ENCODE data around the gene SPRYD7.
"Not testable (repeated sequence)": the region's sequence is repeated elsewhere in the genome, so short reads cannot be mapped to it uniquely, and the experiment has no call there.

The SPRYD7 gene

DNA sequence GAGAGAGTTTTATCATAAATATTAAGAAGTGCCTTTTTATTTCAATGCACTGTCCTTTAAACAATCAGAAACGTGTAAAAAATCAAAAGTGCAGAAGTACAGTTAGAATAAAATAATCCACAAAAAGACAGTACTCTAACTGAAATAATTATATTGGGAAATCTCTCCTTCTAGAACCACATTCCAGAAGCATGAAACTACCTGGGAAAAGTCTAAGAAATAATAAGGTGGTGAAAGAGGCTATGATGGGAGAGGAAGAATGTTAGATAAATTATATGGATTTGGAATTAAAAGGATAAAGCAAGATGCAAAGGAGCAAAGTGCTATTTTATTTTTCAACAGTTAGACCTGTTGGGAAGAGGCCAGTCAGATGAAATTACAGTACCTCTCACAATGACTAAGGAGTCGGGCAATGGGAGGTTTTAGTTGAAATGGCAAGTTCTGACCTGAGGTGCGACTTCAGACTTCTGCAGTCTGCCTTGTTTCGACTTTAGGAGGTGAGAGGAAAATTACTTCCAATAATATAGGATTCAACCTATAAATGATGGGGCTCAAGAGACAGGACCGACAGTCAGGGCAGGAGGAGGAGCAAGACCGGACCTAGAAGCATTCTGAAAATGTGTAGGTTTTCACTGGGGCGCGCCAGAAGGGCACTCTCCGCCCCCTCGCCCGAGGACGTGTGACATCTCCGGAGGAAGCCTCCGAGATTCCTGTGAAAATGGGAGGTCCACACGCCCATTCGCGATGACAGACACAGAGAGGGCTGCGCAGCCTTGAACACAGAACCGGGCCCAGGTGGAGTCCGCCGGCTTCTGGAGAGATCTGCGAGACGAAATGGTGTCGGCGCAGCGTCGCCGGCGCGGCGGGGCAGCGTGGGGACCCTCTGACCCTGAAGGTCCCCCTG is 717 bp downstream of the SPRYD7 start:
- FAIRE-seq (peak; percentile 75), DNase-seq (ENCODE audit: extremely low spot score, insufficient read length, low read depth) (no peak)

GRCh38 chr13:49933511-49933910 is 2.6 kb downstream of the SPRYD7 start:
- FAIRE-seq (no peak), DNase-seq (ENCODE audit: extremely low spot score, insufficient read length, low read depth) (no peak)

DNA sequence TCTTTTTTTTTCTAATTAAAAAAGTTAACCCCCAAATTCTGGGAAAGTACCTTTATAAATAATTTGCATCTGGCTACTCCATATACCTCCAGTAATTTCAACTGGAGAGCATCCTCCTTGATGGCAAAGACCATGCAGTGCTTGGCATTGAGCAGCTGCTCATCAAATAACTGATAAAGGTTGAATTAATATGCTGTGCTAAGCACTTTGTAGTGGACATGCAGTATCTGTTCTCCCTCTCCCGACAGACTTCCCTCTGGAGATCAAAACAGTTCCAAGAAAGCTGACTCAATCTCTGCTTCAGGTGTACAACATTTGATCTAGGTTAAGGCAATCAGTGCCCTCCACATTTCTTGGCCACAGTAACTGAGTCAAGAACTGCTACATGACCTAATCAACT is 3.3 kb downstream of the SPRYD7 start:
- DNase-seq (ENCODE audit: extremely low spot score, insufficient read length, low read depth), result no peak

DNA sequence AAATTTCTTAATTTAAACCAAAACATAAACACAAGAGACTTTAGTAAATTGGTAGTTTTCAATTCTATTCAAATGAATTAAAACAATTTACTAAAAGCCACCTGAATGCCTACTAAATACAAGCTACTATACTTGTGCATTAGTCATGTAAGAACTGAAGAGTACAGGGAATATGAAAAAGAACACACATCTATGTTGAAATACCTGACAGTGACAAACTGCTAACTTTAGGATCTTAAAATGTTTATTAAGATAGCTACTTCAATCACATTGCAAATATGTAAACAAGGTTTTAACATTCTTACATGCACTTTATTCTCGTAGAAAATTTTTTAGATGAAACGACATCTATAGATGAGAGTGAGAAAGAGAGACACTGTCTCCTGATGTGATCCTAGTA is 4.1 kb downstream of the SPRYD7 start:
- no peak for DNase-seq (ENCODE audit: extremely low spot score, insufficient read length, low read depth)
- no peak for FAIRE-seq

More for the DNA sequence above, 3.3 kb downstream of the SPRYD7 start:
- FAIRE-seq, result no peak

DNA sequence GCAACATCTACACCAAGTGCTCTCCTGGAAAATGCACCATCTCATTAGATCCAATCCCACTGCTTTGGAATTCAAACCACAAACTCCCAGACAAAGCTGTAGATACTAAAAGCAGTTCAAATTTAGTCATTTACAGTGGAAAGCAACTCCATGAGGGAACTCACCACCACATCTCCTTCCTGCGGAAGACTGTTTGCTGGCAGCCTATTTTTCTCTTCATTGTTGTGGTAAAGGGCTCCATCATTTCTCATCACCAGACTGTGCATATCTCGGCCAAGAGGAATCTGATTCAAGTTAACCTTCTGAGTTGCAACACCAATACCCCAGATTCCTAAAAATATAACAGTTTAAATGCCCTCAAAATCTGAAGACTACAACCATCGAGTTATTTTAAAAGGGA is 8.4 kb downstream of the SPRYD7 start:
- DNase-seq (ENCODE audit: extremely low spot score, insufficient read length, low read depth) (no peak), FAIRE-seq (no peak)

- DNase-seq (ENCODE audit: extremely low spot score, insufficient read length, low read depth), result no peak
These were observed 10.2 kb downstream of the SPRYD7 start for GRCh38 chr13:49925881-49926418.

GRCh38 chr13:49922301-49922700 is 13.8 kb downstream of the SPRYD7 start:
- no peak for DNase-seq (ENCODE audit: extremely low spot score, insufficient read length, low read depth)
- FAIRE-seq, result no peak

More at GRCh38 chr13:49925881-49926418, 10.2 kb downstream of the SPRYD7 start:
- no peak for FAIRE-seq

DNA sequence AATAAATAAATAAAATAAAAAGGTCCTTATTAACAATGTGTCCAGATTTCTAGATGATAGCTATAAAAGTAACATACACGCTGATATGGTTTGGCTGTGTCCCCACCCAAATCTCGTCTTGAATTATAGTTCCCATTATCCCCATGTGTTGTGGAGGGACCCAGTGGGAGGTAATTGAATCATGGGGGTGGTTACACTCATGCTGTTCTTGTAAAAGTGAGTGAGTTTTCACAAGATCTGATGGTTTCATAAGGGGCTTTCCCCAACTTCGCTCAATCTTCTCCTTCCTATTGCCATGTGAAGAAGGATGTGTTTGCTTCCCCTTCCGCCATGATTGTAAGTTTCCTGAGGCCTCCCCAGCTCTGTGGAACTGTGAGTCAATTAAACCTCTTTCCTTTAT is 15.2 kb downstream of the SPRYD7 start:
- not testable (repeated sequence) for FAIRE-seq; DNase-seq (ENCODE audit: extremely low spot score, insufficient read length, low read depth)

DNA sequence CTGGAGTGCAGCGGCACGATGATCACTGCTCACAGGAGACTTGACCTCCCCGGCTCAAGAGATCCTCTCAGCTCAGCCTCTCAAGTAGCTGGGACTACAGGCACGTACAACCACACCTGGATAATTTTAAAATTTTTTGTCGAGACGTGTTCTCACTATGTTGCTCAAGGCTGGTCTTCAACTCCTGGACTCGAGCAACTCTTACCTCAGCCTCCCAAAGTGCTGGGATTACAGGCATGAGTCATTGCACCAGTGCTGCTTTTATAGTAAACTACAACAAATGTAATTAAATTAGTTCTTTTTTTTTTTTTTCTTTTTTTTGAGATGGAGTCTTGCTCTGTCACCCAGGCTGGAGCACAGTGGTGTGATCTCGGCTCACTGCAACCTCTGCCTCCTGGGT is 18.0 kb downstream of the SPRYD7 start:
- not testable (repeated sequence) for DNase-seq (ENCODE audit: extremely low spot score, insufficient read length, low read depth); FAIRE-seq

GRCh38 chr13:49914947-49915346 is 21.2 kb downstream of the SPRYD7 start:
- no peak for DNase-seq (ENCODE audit: extremely low spot score, insufficient read length, low read depth)
- FAIRE-seq, result no peak

- FAIRE-seq, result no peak
- DNase-seq (ENCODE audit: extremely low spot score, insufficient read length, low read depth), result no peak
These were observed 27.5 kb downstream of the SPRYD7 start for GRCh38 chr13:49908637-49909036.

DNA sequence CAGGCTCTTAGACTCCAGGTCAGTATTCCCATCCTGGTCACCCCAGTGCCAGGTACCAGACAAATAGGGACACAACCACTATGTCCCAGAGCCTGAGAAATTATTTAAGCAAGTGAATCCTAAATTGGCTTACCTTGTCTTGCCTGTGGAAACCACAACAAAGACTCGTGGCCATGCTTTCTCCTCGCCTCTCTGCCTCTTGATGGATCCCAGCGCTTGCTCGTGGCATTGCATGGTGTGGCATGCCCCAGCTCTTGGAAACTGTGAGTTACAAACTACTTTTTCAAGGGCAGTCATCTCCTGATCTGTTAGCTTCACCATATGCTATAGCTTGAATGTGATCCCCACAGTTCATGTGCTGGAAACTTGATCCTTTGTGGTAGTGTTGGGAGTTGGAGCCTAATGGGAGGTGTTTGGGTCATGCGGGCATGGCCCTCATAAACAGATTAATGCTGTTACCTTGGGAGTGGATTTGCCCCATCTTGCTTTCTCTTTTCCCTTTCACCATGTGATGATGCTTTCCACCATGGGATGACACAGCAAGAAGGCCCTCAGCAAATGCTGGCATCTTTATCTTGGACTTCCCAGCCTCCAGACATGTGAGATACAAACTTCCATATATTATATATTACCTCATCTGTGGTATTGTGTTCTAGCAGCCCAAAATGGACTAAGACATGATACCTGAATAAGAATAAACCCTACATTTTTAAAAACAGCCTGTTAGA is 31.2 kb downstream of the SPRYD7 start:
- DNase-seq (ENCODE audit: extremely low spot score, insufficient read length, low read depth) (no peak), FAIRE-seq (no peak)

GRCh38 chr13:49898792-49899191 is 37.3 kb downstream of the SPRYD7 start:
- FAIRE-seq, result no peak
- no peak for DNase-seq (ENCODE audit: extremely low spot score, insufficient read length, low read depth)

GRCh38 chr13:49897713-49898112 is 38.4 kb downstream of the SPRYD7 start:
- no peak for DNase-seq (ENCODE audit: extremely low spot score, insufficient read length, low read depth)
- FAIRE-seq, result no peak

- DNase-seq (ENCODE audit: extremely low spot score, insufficient read length, low read depth), result no peak
- no peak for FAIRE-seq
These were observed 40.3 kb downstream of the SPRYD7 start for GRCh38 chr13:49895826-49896225.

- FAIRE-seq (no peak), DNase-seq (ENCODE audit: extremely low spot score, insufficient read length, low read depth) (no peak)
These were observed 42.5 kb downstream of the SPRYD7 start for GRCh38 chr13:49893591-49893990.

DNA sequence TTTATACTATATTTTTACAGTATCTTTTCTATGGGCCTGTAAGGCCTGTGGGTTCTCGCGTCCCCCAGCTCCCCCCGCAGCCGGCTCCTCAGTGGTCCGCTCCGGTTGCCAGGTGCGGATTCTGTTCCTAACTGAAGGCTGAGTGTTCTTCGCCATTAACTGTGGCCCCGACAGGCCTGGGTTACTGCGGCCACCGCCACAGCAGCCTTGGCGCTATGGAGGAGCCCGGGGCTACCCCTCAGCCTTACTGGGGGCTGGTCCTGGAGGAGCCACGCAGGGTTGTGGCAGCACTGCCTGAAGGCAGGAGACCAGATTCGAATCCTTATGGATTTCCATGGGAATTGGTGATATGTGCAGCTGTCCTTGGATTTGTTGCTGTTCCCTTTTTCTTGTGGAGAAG is 45.8 kb downstream of the SPRYD7 start:
- FAIRE-seq (no peak), DNase-seq (ENCODE audit: extremely low spot score, insufficient read length, low read depth) (no peak)

- DNase-seq (ENCODE audit: extremely low spot score, insufficient read length, low read depth), result no peak
- FAIRE-seq, result no peak
These were observed 57.5 kb downstream of the SPRYD7 start for GRCh38 chr13:49878682-49879081.

DNA sequence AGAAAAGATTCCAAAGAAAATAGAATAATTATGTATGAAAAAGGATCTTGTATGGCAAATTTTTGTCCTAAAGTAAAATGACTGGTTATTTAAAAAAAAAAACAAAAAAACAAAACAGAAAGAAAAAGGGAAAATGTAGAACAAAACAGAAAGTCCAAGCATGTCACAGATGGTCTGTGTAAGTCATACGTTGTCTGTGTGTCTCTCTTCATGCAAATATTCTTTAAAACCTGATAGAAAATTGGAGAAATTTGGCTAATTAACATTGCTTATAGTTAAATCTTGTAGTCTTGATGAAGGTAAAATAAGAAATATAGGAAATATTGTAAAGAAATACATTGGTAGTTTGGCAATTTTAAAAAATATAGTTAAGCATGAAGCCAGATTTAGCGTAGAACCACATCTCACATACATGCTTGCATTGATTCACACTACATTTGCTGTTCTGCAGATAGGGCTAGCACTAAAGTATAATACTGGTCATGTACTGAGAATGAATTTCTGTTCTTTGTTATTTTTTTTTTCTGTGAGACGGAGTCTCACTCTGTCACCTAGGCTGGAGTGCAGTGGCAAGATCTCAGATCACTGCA is 58.4 kb downstream of the SPRYD7 start:
- FAIRE-seq, result no peak
- DNase-seq (ENCODE audit: extremely low spot score, insufficient read length, low read depth), result no peak

DNA sequence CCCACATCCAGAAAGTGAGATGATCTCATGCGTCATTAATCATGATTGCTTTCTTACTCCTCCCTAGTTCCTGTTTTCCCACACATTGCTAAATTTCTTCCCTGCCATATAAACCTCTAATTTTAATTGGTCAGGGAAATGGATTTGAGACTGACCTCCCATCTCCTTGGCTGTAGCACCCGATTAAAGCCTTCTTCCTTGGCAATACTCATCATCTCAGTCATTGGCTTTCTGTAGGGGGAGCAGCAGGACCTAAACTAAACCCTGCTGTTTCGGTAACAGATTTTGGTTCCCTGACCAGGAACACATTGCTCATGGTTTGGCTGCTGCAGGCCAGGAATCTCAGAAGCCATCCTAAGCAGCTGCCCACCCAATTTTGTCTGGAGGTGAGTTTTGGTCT is 61.7 kb downstream of the SPRYD7 start:
- no peak for FAIRE-seq
- no peak for DNase-seq (ENCODE audit: extremely low spot score, insufficient read length, low read depth)

GRCh38 chr13:49869519-49869918 is 66.6 kb downstream of the SPRYD7 start:
- DNase-seq (ENCODE audit: extremely low spot score, insufficient read length, low read depth), result no peak
- no peak for FAIRE-seq

All from GM18507 (cell line).